ENCODE data around the gene RBM12. TPM values are rescaled to one million over a fixed set of nuclear protein-coding genes. Genes with fewer than 3 reads are reported as not detected.

RBM12 gene
- total RNA-seq, 2 experiments from 2014 or later, result 110 to 114 TPM

- Mint-ChIP-seq H3K27me3 (no peaks in the 10 kb centered on the region), H3K36me3 (peaks cover 56% of the 10 kb centered on the region), H3K4me1 (ENCODE audit: low read depth) (peaks cover 44% of the 10 kb centered on the region), H3K9me3 (no peaks in the 10 kb centered on the region), H3K27ac (no peak overlapping the region), H3K4me3 (no peak overlapping the region)
- intact Hi-C loops (cut with micrococcal nuclease), result no loop called here
- DNase-seq, result no peak
- CTCF ChIA-PET, result interaction anchor here (1.7 kb wide), 1 partner anchor 26 kb away, joined by 6 read pairs; no protein-coding TSS in a partner anchor
- POLR2A ChIA-PET, result interaction anchor here (1.2 to 5.1 kb wide), 3 partner anchors 8 to 38 kb away, joined by 5 to 27 read pairs (median 13); partner anchors contain the start of gene RBM39
Observed at GRCh38 chr20:35704514-35705261, 40.0 kb upstream of the RBM12 start.

GRCh38 chr20:35702824-35703695 is 38.4 kb upstream of the RBM12 start:
- H3K27me3 Mint-ChIP-seq, result no peaks in the 10 kb centered on the region
- H3K27ac Mint-ChIP-seq, result peak overlapping the region; percentile 67
- peaks cover 56% of the 10 kb centered on the region for H3K36me3 Mint-ChIP-seq
- peaks cover 45% of the 10 kb centered on the region for H3K4me1 Mint-ChIP-seq (ENCODE audit: low read depth)
- no peak overlapping the region for H3K4me3 Mint-ChIP-seq
- H3K9me3 Mint-ChIP-seq, result no peaks in the 10 kb centered on the region
- intact Hi-C loops (cut with micrococcal nuclease), result no loop called here
- ChIA-PET CTCF (interaction anchor here (0.9 to 1.5 kb wide), 2 partner anchors 36 to 240 kb away, joined by 3 to 9 read pairs; no protein-coding TSS in a partner anchor), POLR2A (interaction anchor here (0.6 to 5.3 kb wide), 10 partner anchors 10 to 251 kb away, joined by 3 to 44 read pairs (median 4); partner anchors contain the start of genes RBM39 and SCAND1)
- DNase-seq, result no peak

- peaks cover 54% of the 10 kb centered on the region for H3K4me1 Mint-ChIP-seq (ENCODE audit: low read depth)
- H3K27me3 Mint-ChIP-seq, result no peaks in the 10 kb centered on the region
- CTCF ChIA-PET, result interaction anchor here (0.9 kb wide), 1 partner anchor 37 kb away, joined by 3 read pairs; no protein-coding TSS in a partner anchor
- no peak overlapping the region for H3K4me3 Mint-ChIP-seq
- intact Hi-C loops (cut with micrococcal nuclease), result no loop called here
- peak overlapping the region; percentile 58 for H3K27ac Mint-ChIP-seq
- POLR2A ChIA-PET, result interaction anchor here (0.6 to 5.3 kb wide), 9 partner anchors 11 to 252 kb away, joined by 3 to 44 read pairs (median 5); partner anchors contain the start of genes RBM39 and SCAND1
- no peaks in the 10 kb centered on the region for H3K9me3 Mint-ChIP-seq
- peaks cover 54% of the 10 kb centered on the region for H3K36me3 Mint-ChIP-seq
- no peak for DNase-seq
Observed at GRCh38 chr20:35702051-35702823, 37.5 kb upstream of the RBM12 start.

GRCh38 chr20:35700625-35701148 is 36.0 kb upstream of the RBM12 start:
- H3K36me3 Mint-ChIP-seq, result peaks cover 49% of the 10 kb centered on the region
- peaks cover 55% of the 10 kb centered on the region for H3K4me1 Mint-ChIP-seq (ENCODE audit: low read depth)
- no peak for DNase-seq
- POLR2A ChIA-PET, result interaction anchor here (0.8 to 5.3 kb wide), 7 partner anchors 10 to 253 kb away, joined by 3 to 44 read pairs (median 7); partner anchors contain the start of genes PHF20 and RBM39
- peak overlapping the region; percentile 88 for H3K4me3 Mint-ChIP-seq
- intact Hi-C loops (cut with micrococcal nuclease), result no loop called here
- no peaks in the 10 kb centered on the region for H3K9me3 Mint-ChIP-seq
- no peaks in the 10 kb centered on the region for H3K27me3 Mint-ChIP-seq
- H3K27ac Mint-ChIP-seq, result peak overlapping the region; percentile 91
- CTCF ChIA-PET, result interaction anchor here (0.6 to 2.1 kb wide), 4 partner anchors 40 to 183 kb away, joined by 3 to 8 read pairs (median 3); partner anchors contain the start of gene RBM39

- POLR2A ChIA-PET, result interaction anchor here (0.7 to 5.3 kb wide), 8 partner anchors 10 to 254 kb away, joined by 3 to 44 read pairs (median 7); partner anchors contain the start of genes PHF20 and RBM39
- CTCF ChIA-PET, result interaction anchor here (0.6 to 2.1 kb wide), 6 partner anchors 36 to 247 kb away, joined by 3 to 8 read pairs (median 4); partner anchors contain the start of gene RBM39
- peak overlapping the region; percentile 91 for H3K27ac Mint-ChIP-seq
- peaks cover 49% of the 10 kb centered on the region for H3K36me3 Mint-ChIP-seq
- H3K27me3 Mint-ChIP-seq, result no peaks in the 10 kb centered on the region
- DNase-seq, result no peak
- H3K4me3 Mint-ChIP-seq, result peak overlapping the region; percentile 88
- H3K9me3 Mint-ChIP-seq, result no peaks in the 10 kb centered on the region
- peaks cover 55% of the 10 kb centered on the region for H3K4me1 Mint-ChIP-seq (ENCODE audit: low read depth)
- intact Hi-C loops (cut with micrococcal nuclease), result loop anchor here (1.0 to 2.0 kb wide), 3 partner anchors 35 to 84 kb away; partner anchors contain the start of genes CPNE1 and RBM12
Observed at GRCh38 chr20:35699957-35700624, 35.4 kb upstream of the RBM12 start.

GRCh38 chr20:35699127-35699956 is 34.6 kb upstream of the RBM12 start, which contains the start of the genes NFS1 and ROMO1:
Gene NFS1, minus strand, starts transcription at chr20:35699352. Its CDS starts 64 bp downstream, at chr20:35699288.
Gene ROMO1, plus strand, starts transcription at chr20:35699405. Its CDS starts 228 bp downstream, at chr20:35699633.
- Mint-ChIP-seq H3K9me3 (no peaks in the 10 kb centered on the region), H3K27ac (peak within 1 kb of the TSS; percentile 91), H3K4me1 (ENCODE audit: low read depth) (peaks cover 50% of the 10 kb centered on the region), H3K36me3 (peaks cover 43% of the 10 kb centered on the region), H3K4me3 (peak within 1 kb of the TSS; percentile 88), H3K27me3 (no peaks in the 10 kb centered on the region)
- peak; percentile 91 for DNase-seq
- POLR2A ChIA-PET, result interaction anchor here (0.7 to 5.3 kb wide), 9 partner anchors 9 to 254 kb away, joined by 3 to 44 read pairs (median 7); partner anchors contain the start of genes PHF20 and RBM39
- CTCF ChIA-PET, result interaction anchor here (0.6 to 2.1 kb wide), 7 partner anchors 12 to 248 kb away, joined by 3 to 8 read pairs (median 4); no protein-coding TSS in a partner anchor
- intact Hi-C loops (cut with micrococcal nuclease), result loop anchor here (1.0 to 2.0 kb wide), 3 partner anchors 35 to 83 kb away; partner anchors contain the start of genes CPNE1 and RBM12

GRCh38 chr20:35698298-35699126 is 33.8 kb upstream of the RBM12 start:
- POLR2A ChIA-PET, result interaction anchor here (0.7 to 5.3 kb wide), 3 partner anchors 35 to 44 kb away, joined by 3 to 44 read pairs (median 17); partner anchors contain the start of gene RBM39
- H3K4me1 Mint-ChIP-seq (ENCODE audit: low read depth), result peaks cover 47% of the 10 kb centered on the region
- H3K27ac Mint-ChIP-seq, result peak overlapping the region; percentile 78
- peak overlapping the region; percentile 88 for H3K4me3 Mint-ChIP-seq
- intact Hi-C loops (cut with micrococcal nuclease), result loop anchor here (1.0 to 2.0 kb wide), 4 partner anchors 34 to 97 kb away; partner anchors contain the start of genes CPNE1 and RBM12
- peaks cover 35% of the 10 kb centered on the region for H3K36me3 Mint-ChIP-seq
- no peaks in the 10 kb centered on the region for H3K27me3 Mint-ChIP-seq
- CTCF ChIA-PET, result interaction anchor here (1.0 kb wide), 1 partner anchor 13 kb away, joined by 5 read pairs; no protein-coding TSS in a partner anchor
- DNase-seq, result no peak
- no peaks in the 10 kb centered on the region for H3K9me3 Mint-ChIP-seq

- peaks cover 33% of the 10 kb centered on the region for H3K36me3 Mint-ChIP-seq
- CTCF ChIA-PET, result no interaction called here
- POLR2A ChIA-PET, result interaction anchor here (0.6 to 0.7 kb wide), 2 partner anchors 34 to 71 kb away, joined by 3 read pairs; no protein-coding TSS in a partner anchor
- no peaks in the 10 kb centered on the region for H3K9me3 Mint-ChIP-seq
- H3K27ac Mint-ChIP-seq, result no peak overlapping the region
- H3K4me3 Mint-ChIP-seq, result peak overlapping the region; percentile 88
- no peak for DNase-seq
- H3K27me3 Mint-ChIP-seq, result no peaks in the 10 kb centered on the region
- intact Hi-C loops (cut with micrococcal nuclease), result loop anchor here (1.0 to 2.0 kb wide), 2 partner anchors 33 to 96 kb away; partner anchors contain the start of genes CPNE1 and RBM12
- peaks cover 44% of the 10 kb centered on the region for H3K4me1 Mint-ChIP-seq (ENCODE audit: low read depth)
Observed at GRCh38 chr20:35697696-35698297, 33.1 kb upstream of the RBM12 start.

Measured in activated CD4-positive, alpha-beta memory T cell treated with anti-CD3 and anti-CD28 coated beads for 36 hours (primary cell).